Parathyroid adenoma (tissue), 2 donors: ENCODE results near the gene NAB2.

Source experiments
- H2AFZ ChIP-seq: fragments of 300-600 bp; sonication (generic); one replicate; pipeline ENCODE4 v1.7.0; 2017; ENCODE audit warnings: antibody characterized with exemption, mild to moderate bottlenecking
- H3K27ac ChIP-seq: fragments of 300-600 bp; sonication (generic); one replicate; pipeline ENCODE4 v1.7.0; 2017
- H3K27me3 ChIP-seq: fragments of 300-600 bp; sonication (generic); one replicate; pipeline ENCODE4 v1.7.0; 2017; ENCODE audit warnings: low read length; ENCODE audit not compliant: control insufficient read depth, insufficient read depth
- H3K36me3 ChIP-seq: fragments of 300-600 bp; sonication (generic); one replicate; pipeline ENCODE4 v1.7.0; 2017; ENCODE audit warnings: low read length; ENCODE audit not compliant: control insufficient read depth, insufficient read depth
- H3K4me1 ChIP-seq: fragments of 300-600 bp; sonication (generic); one replicate; pipeline ENCODE4 v1.7.0; 2017; ENCODE audit warnings: control low read depth
- H3K4me2 ChIP-seq: fragments of 300-600 bp; sonication (generic); one replicate; pipeline ENCODE4 v1.7.0; 2017; ENCODE audit warnings: low read length
- H3K4me3 ChIP-seq: fragments of 300-600 bp; sonication (generic); one replicate; pipeline ENCODE4 v1.7.0; 2017; ENCODE audit warnings: low read depth, low read length
- H3K79me2 ChIP-seq: fragments of 300-600 bp; sonication (generic); one replicate; pipeline ENCODE4 v1.7.0; 2017; ENCODE audit warnings: control low read depth
- H3K9ac ChIP-seq: fragments of 300-600 bp; sonication (generic); one replicate; pipeline ENCODE4 v1.7.0; 2017; ENCODE audit warnings: mild to moderate bottlenecking
- H3K9me3 ChIP-seq: fragments of 300-600 bp; sonication (generic); one replicate; pipeline ENCODE4 v1.7.0; 2017; ENCODE audit warnings: low read length; ENCODE audit not compliant: control insufficient read depth
- TF ChIP-seq, protein P1 (sequence below): fragments of 300-600 bp; sonication (generic); IDR thresholded peaks from one replicate; pipeline ENCODE4 v1.7.0; 2017; ENCODE audit warnings: antibody characterized with exemption, mild to moderate bottlenecking
- donor health status: primary hyperparathyroidism.

The NAB2 gene

GRCh38 chr12:57111031-57111734 lies 22.3 kb downstream of the NAB2 start, which contains the start of gene STAT6:
TSS of gene STAT6 (minus strand) at chr12:57111362. CDS start at chr12:57108278, 3,084 bp downstream.
- H3K9ac ChIP-seq: peak within 1 kb of the TSS; percentile 44
- H3K9me3 ChIP-seq: no peaks in the 10 kb centered on the region
- H3K4me2 ChIP-seq: peak within 1 kb of the TSS; percentile 94
- peaks cover 12% of the 10 kb centered on the region for H3K4me1 ChIP-seq
- TF ChIP-seq, protein P1, sequence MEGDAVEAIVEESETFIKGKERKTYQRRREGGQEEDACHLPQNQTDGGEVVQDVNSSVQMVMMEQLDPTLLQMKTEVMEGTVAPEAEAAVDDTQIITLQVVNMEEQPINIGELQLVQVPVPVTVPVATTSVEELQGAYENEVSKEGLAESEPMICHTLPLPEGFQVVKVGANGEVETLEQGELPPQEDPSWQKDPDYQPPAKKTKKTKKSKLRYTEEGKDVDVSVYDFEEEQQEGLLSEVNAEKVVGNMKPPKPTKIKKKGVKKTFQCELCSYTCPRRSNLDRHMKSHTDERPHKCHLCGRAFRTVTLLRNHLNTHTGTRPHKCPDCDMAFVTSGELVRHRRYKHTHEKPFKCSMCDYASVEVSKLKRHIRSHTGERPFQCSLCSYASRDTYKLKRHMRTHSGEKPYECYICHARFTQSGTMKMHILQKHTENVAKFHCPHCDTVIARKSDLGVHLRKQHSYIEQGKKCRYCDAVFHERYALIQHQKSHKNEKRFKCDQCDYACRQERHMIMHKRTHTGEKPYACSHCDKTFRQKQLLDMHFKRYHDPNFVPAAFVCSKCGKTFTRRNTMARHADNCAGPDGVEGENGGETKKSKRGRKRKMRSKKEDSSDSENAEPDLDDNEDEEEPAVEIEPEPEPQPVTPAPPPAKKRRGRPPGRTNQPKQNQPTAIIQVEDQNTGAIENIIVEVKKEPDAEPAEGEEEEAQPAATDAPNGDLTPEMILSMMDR: no peak
- H3K4me3 ChIP-seq: peak within 1 kb of the TSS; percentile 80
- H2AFZ ChIP-seq: peak within 1 kb of the TSS; percentile 87
- no peaks in the 10 kb centered on the region for H3K79me2 ChIP-seq
- no peaks in the 10 kb centered on the region for H3K27me3 ChIP-seq
- H3K27ac ChIP-seq: peak within 1 kb of the TSS; percentile 95
- no peaks in the 10 kb centered on the region for H3K36me3 ChIP-seq

DNA sequence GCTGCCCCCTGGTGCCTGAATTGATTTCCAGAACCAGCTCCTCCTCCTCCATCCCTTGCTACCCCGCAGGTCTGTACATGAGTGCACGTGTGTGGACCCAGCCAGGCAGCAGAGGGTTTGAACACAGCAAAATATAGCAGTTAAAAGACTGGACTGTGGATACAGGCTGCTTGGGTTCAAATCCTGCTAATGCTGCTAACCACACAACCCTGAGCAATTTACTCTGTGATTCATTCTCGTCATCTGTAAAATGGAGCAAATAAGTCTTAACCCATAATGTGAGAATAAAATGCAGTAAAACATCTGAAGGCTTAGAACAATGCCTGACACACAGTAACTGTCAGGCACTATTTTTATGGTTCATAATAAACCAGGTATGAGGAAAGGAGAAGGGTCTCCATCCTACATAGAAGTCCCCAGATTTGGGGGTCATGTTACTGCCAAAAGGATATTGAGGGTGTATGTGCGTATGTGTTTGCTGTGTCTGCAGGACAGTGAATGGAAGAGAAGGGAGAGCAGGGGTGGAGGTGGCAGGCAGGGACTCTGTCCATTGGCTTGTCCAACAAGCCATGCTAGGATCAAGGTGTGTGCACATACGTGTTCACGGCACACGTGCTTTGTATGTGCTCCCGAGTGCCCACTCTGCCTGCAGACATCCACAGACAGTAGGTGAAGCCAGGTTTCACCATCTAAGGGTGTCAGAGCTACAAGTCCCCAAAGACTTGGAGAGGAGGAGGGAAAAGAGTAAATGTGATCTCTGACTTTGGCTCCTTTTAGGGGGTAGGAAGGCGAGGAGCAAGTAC lies 23.8 kb downstream of the NAB2 start:
- Histone ChIP-seq H3K79me2 (peaks cover 2% of the 10 kb centered on the region), H3K27ac (peak overlapping the region; percentile 95), H3K9ac (no peak overlapping the region)

DNA sequence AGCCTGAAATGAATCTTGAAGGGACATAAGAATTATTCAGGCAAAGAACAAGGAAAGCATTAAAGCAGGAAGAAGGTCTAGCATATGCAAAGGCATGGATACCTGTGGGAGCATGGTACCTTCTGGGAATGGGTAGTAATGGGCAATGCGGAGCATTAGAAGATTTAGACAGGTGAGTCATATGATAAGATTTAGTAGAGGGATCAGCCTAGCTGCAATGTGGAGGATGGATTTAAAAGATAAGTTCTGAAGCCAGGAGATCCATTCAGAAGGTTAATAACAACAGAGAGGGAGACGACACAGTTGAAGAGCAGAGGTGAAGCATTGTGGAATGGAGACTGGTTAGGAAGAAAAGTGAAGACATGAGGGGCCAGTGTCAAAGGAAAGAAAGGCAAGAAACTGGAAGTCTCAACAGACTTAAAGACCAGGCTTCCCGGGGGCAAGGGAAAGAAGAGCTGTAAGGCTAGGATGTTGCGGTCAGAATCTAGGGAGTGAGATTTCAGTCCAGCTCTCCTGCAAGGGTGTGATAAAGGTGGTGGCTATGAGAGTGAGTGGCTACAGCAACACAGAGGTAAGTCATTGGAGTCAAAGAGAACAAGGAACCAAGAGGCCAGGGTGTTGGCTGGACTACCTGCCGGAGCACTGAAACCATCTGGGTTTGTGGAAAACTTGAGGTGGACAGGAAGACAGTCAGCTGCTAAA lies 27.8 kb downstream of the NAB2 start:
- H3K4me2 ChIP-seq: no peak overlapping the region
- no peak overlapping the region for H3K4me3 ChIP-seq
- peaks cover 2% of the 10 kb centered on the region for H3K79me2 ChIP-seq
- TF ChIP-seq, protein P1: no peak
- H3K9me3 ChIP-seq: no peaks in the 10 kb centered on the region
- no peak overlapping the region for H2AFZ ChIP-seq
- H3K36me3 ChIP-seq: no peaks in the 10 kb centered on the region
- H3K27ac ChIP-seq: no peak overlapping the region
- peaks cover 4% of the 10 kb centered on the region for H3K4me1 ChIP-seq
- H3K9ac ChIP-seq: no peak overlapping the region
- no peaks in the 10 kb centered on the region for H3K27me3 ChIP-seq

More for the DNA sequence above, 23.8 kb downstream of the NAB2 start:
- Histone ChIP-seq H3K27me3 (no peaks in the 10 kb centered on the region), H3K9me3 (no peaks in the 10 kb centered on the region), H3K4me2 (peak overlapping the region; percentile 94), H3K36me3 (no peaks in the 10 kb centered on the region), H2AFZ (peak overlapping the region; percentile 87), H3K4me1 (peaks cover 12% of the 10 kb centered on the region), H3K4me3 (peak overlapping the region; percentile 80)
- TF ChIP-seq, protein P1: peak; percentile 90

- TF ChIP-seq, protein P1: no peak
- no peak overlapping the region for H3K9ac ChIP-seq
- H3K27me3 ChIP-seq: no peaks in the 10 kb centered on the region
- H3K36me3 ChIP-seq: no peaks in the 10 kb centered on the region
- no peak overlapping the region for H2AFZ ChIP-seq
- no peaks in the 10 kb centered on the region for H3K4me1 ChIP-seq
- H3K4me2 ChIP-seq: no peak overlapping the region
- no peaks in the 10 kb centered on the region for H3K9me3 ChIP-seq
- H3K27ac ChIP-seq: no peak overlapping the region
- H3K4me3 ChIP-seq: no peak overlapping the region
- peaks cover 2% of the 10 kb centered on the region for H3K79me2 ChIP-seq
These were observed 29.9 kb downstream of the NAB2 start for GRCh38 chr12:57118711-57119271.
